Neural cell (in vitro differentiated cells): ENCODE data around the gene S100PBP. TPM values are rescaled to one million over a fixed set of nuclear protein-coding genes. Genes with fewer than 3 reads are reported as not detected.

Experiments
- H2AFZ ChIP-seq: fragments of 200-600, 300-800 bp; sonication (generic), shearing (Covaris generic); 2 replicates; pipeline ENCODE4 v1.6.0; 2014; ENCODE audit warnings: low read depth, mild to moderate bottlenecking, antibody characterized with exemption, low read length, moderate library complexity
- H3F3A ChIP-seq: fragments of 200-600 bp; shearing (Covaris generic); 2 replicates; pipeline ENCODE4 v1.6.1; 2016; ENCODE audit warnings: mild to moderate bottlenecking, moderate library complexity, mixed read lengths, antibody characterized with exemption, low read length; ENCODE audit not compliant: insufficient read depth, poor library complexity, severe bottlenecking
- H3K27ac ChIP-seq: fragments of 200-600, 300-800 bp; sonication (generic), shearing (Covaris generic); 2 replicates; pipeline ENCODE4 v1.5.1; 2014; ENCODE audit warnings: mild to moderate bottlenecking, low read length, moderate library complexity
- H3K27me3 ChIP-seq: fragments of 300-800, 200-600 bp; sonication (generic), shearing (Covaris generic); 2 replicates; pipeline ENCODE4 v1.6.0; 2014; ENCODE audit warnings: mild to moderate bottlenecking, low read depth, low read length, moderate library complexity; ENCODE audit not compliant: insufficient read depth
- H3K36me3 ChIP-seq: fragments of 300-800, 200-600 bp; sonication (generic), shearing (Covaris generic); 2 replicates; pipeline ENCODE4 v1.5.1; 2014; ENCODE audit warnings: mild to moderate bottlenecking, antibody characterized with exemption, low read length, moderate library complexity; ENCODE audit not compliant: insufficient read depth
- H3K4me2 ChIP-seq: fragments of 300-800, 200-600 bp; sonication (generic), shearing (Covaris generic); 2 replicates; pipeline ENCODE4 v1.6.0; 2014; ENCODE audit warnings: mild to moderate bottlenecking, low read length
- H3K4me3 ChIP-seq: fragments of 300-800, 200-600 bp; sonication (generic), shearing (Covaris generic); 2 replicates; pipeline ENCODE4 v1.5.1; 2014; ENCODE audit warnings: mild to moderate bottlenecking, low read length, moderate library complexity
- H3K79me2 ChIP-seq: fragments of 200-600 bp; shearing (Covaris generic); replicated peaks from 2 replicates; pipeline ENCODE4 v1.6.0; 2014; ENCODE audit warnings: mild to moderate bottlenecking, low read length, moderate library complexity; ENCODE audit not compliant: insufficient read depth
- H3K9ac ChIP-seq: fragments of 300-800, 200-600 bp; sonication (generic), shearing (Covaris generic); 2 replicates; pipeline ENCODE4 v1.6.1; 2016; ENCODE audit warnings: mild to moderate bottlenecking, low read length, mixed read lengths
- H3K9me2 ChIP-seq: fragments of 200-600 bp; shearing (Covaris generic); 2 replicates; pipeline ENCODE4 v1.6.1; 2016; ENCODE audit warnings: mild to moderate bottlenecking, low read length, mixed read lengths; ENCODE audit not compliant: insufficient read depth
- H3K9me3 ChIP-seq: fragments of 200-600, 300-800 bp; sonication (generic), shearing (Covaris generic); 2 replicates; pipeline ENCODE4 v1.6.1; 2016; ENCODE audit warnings: mild to moderate bottlenecking, mixed run types, low read length, moderate library complexity, mixed read lengths
- H4K20me1 ChIP-seq: fragments of 200-600 bp; shearing (Covaris generic); 2 replicates; pipeline ENCODE4 v1.6.1; 2016; ENCODE audit warnings: mild to moderate bottlenecking, mixed run types; ENCODE audit not compliant: insufficient read depth
- EP300 ChIP-seq: fragments of 450-650 bp; conservative IDR thresholded peaks from 2 replicates; pipeline ENCODE4 v1.6.1; 2014; ENCODE audit warnings: antibody characterized with exemption, mild to moderate bottlenecking, moderate library complexity; ENCODE audit not compliant: poor library complexity, severe bottlenecking
- EZH2 ChIP-seq: fragments of 200-600, 300-800 bp; shearing (Covaris generic), sonication (generic); IDR thresholded peaks from 2 replicates; pipeline ENCODE4 v1.6.1; 2014; ENCODE audit warnings: antibody characterized with exemption, low read length, borderline replicate concordance, mild to moderate bottlenecking; ENCODE audit not compliant: insufficient read depth, poor library complexity, severe bottlenecking
- MXI1 ChIP-seq: fragments of 450-650 bp; conservative IDR thresholded peaks from 2 replicates; pipeline ENCODE4 v1.6.1; 2014; ENCODE audit warnings: antibody characterized with exemption, mild to moderate bottlenecking; ENCODE audit not compliant: poor library complexity, severe bottlenecking
- POLR2AphosphoS5 ChIP-seq: IDR thresholded peaks from 2 replicates; pipeline ENCODE4 v1.6.1; 2012
- RAD21 ChIP-seq: fragments of 450-650 bp; conservative IDR thresholded peaks from 2 replicates; pipeline ENCODE4 v1.6.1; 2014; ENCODE audit warnings: antibody characterized with exemption, mild to moderate bottlenecking, moderate library complexity
- SMC3 ChIP-seq: fragments of 450-650 bp; conservative IDR thresholded peaks from 2 replicates; pipeline ENCODE4 v1.6.1; 2014; ENCODE audit warnings: antibody characterized with exemption, mild to moderate bottlenecking, moderate library complexity; ENCODE audit not compliant: poor library complexity
- TAF1 ChIP-seq: IDR thresholded peaks from 2 replicates; pipeline ENCODE4 v1.6.1; 2012; ENCODE audit warnings: low read depth
- polyA plus RNA-seq: library from polyadenylated mRNA; depleted of rRNA; stranded (reverse); fragments of >200 nt; gene quantifications from 2 replicates; pipeline ENCODE4 v1.2.3, GENCODE V29; 2014
- TF ChIP-seq, protein P1 (sequence below): fragments of 450-650 bp; IDR thresholded peaks from 2 replicates; pipeline ENCODE4 v1.5.1; 2014; ENCODE audit warnings: antibody characterized with exemption, mild to moderate bottlenecking, moderate library complexity; ENCODE audit not compliant: poor library complexity, severe bottlenecking
- TF ChIP-seq, protein P2 (sequence below): IDR thresholded peaks from 2 replicates; pipeline ENCODE4 v1.6.1; 2012; ENCODE audit warnings: borderline replicate concordance

S100PBP gene
- polyA plus RNA-seq, 1 donor from 2014 or later: 77.0 TPM

DNA sequence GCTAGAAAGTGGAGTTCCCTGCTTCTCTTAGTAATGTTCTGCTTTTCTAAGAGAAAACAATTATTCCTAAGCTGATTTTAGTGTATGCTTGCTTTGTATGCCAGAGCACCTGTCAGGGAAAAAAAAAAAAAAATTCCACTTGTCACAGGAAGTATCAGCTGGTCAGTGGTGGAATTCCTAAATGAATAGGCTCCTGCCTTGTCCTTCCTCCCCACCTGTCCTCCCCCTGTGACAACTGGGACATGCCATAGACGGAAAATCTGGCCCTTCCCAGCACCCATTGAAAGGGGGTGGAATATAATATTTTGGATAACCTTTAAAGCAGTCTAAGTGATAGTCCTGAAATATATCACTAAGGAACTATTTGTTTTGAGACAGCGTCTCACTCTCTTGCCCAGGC is 42.5 kb downstream of the S100PBP start:
- Histone ChIP-seq H3K79me2 (no peaks in the 10 kb centered on the region), H3K27ac (no peak overlapping the region), H3K36me3 (peaks cover 5% of the 10 kb centered on the region), H3K9ac (no peak overlapping the region), H3K4me3 (no peak overlapping the region), H2AFZ (no peak overlapping the region), H4K20me1 (no peaks in the 10 kb centered on the region), H3K9me3 (no peaks in the 10 kb centered on the region), H3K9me2 (no peaks in the 10 kb centered on the region), H3K27me3 (no peaks in the 10 kb centered on the region), H3F3A (no peaks in the 10 kb centered on the region), H3K4me2 (no peak overlapping the region)
- TF ChIP-seq EP300 (no peak), POLR2AphosphoS5 (no peak), MXI1 (no peak), TAF1 (no peak), EZH2 (no peak), RAD21 (no peak), SMC3 (no peak)
- TF ChIP-seq, protein P1, sequence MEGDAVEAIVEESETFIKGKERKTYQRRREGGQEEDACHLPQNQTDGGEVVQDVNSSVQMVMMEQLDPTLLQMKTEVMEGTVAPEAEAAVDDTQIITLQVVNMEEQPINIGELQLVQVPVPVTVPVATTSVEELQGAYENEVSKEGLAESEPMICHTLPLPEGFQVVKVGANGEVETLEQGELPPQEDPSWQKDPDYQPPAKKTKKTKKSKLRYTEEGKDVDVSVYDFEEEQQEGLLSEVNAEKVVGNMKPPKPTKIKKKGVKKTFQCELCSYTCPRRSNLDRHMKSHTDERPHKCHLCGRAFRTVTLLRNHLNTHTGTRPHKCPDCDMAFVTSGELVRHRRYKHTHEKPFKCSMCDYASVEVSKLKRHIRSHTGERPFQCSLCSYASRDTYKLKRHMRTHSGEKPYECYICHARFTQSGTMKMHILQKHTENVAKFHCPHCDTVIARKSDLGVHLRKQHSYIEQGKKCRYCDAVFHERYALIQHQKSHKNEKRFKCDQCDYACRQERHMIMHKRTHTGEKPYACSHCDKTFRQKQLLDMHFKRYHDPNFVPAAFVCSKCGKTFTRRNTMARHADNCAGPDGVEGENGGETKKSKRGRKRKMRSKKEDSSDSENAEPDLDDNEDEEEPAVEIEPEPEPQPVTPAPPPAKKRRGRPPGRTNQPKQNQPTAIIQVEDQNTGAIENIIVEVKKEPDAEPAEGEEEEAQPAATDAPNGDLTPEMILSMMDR: no peak
- TF ChIP-seq, protein P2, sequence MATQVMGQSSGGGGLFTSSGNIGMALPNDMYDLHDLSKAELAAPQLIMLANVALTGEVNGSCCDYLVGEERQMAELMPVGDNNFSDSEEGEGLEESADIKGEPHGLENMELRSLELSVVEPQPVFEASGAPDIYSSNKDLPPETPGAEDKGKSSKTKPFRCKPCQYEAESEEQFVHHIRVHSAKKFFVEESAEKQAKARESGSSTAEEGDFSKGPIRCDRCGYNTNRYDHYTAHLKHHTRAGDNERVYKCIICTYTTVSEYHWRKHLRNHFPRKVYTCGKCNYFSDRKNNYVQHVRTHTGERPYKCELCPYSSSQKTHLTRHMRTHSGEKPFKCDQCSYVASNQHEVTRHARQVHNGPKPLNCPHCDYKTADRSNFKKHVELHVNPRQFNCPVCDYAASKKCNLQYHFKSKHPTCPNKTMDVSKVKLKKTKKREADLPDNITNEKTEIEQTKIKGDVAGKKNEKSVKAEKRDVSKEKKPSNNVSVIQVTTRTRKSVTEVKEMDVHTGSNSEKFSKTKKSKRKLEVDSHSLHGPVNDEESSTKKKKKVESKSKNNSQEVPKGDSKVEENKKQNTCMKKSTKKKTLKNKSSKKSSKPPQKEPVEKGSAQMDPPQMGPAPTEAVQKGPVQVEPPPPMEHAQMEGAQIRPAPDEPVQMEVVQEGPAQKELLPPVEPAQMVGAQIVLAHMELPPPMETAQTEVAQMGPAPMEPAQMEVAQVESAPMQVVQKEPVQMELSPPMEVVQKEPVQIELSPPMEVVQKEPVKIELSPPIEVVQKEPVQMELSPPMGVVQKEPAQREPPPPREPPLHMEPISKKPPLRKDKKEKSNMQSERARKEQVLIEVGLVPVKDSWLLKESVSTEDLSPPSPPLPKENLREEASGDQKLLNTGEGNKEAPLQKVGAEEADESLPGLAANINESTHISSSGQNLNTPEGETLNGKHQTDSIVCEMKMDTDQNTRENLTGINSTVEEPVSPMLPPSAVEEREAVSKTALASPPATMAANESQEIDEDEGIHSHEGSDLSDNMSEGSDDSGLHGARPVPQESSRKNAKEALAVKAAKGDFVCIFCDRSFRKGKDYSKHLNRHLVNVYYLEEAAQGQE: no peak

DNA sequence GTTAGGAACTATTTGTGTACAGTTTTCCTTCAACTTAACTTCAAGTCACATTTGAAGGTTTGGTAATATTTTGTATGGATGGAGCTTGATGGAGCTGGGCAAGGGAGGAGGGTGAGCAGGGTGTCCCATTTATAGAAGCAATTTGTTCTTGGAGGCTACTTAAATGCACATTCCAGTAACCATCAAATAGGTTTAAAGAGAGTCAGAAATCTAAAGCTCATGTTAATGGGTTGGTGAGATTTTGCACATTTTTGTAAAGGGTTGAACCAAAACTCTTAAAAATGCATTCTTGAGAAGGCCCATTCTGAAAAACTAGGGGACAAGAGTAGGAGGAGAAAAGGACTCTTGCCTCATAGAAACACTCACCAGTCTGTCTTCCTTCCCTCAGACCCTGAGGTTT is 43.1 kb downstream of the S100PBP start:
- Histone ChIP-seq H3K79me2 (no peaks in the 10 kb centered on the region), H3K36me3 (peaks cover 5% of the 10 kb centered on the region), H3K9me2 (no peaks in the 10 kb centered on the region), H3K27me3 (no peaks in the 10 kb centered on the region), H4K20me1 (no peaks in the 10 kb centered on the region), H3K27ac (no peak overlapping the region), H3K9me3 (no peaks in the 10 kb centered on the region), H2AFZ (no peak overlapping the region), H3K4me3 (no peak overlapping the region), H3F3A (no peaks in the 10 kb centered on the region), H3K9ac (no peak overlapping the region), H3K4me2 (no peak overlapping the region)
- TF ChIP-seq, protein P1: no peak
- TF ChIP-seq TAF1: no peak
- no peak for TF ChIP-seq SMC3
